ENCODE measurements around the gene ATOH8.
"Not testable (repeated sequence)": the region's sequence is repeated elsewhere in the genome, so short reads cannot be mapped to it uniquely, and the experiment has no call there.

Gene ATOH8

GRCh38 chr2:85806358-85807118 lies 52.7 kb downstream of the ATOH8 start:
- DNase-seq = no peak

GRCh38 chr2:85807756-85808155 lies 54.0 kb downstream of the ATOH8 start:
- DNase-seq = no peak

- no peak for DNase-seq
Observed at GRCh38 chr2:85810371-85811179, 56.8 kb downstream of the ATOH8 start.

- DNase-seq = no peak
Observed at GRCh38 chr2:85811180-85812093, 57.6 kb downstream of the ATOH8 start.

- no peak for DNase-seq
Observed at GRCh38 chr2:85812094-85812735, 58.4 kb downstream of the ATOH8 start.

GRCh38 chr2:85813211-85813981 lies 59.6 kb downstream of the ATOH8 start:
- no peak for DNase-seq

- peak; percentile 62 to 84 (median 79) for DNase-seq
Observed at GRCh38 chr2:85813982-85814801, 60.4 kb downstream of the ATOH8 start.

- DNase-seq = no peak
Observed at GRCh38 chr2:85814802-85815550, 61.2 kb downstream of the ATOH8 start.

- DNase-seq = no peak
Observed at GRCh38 chr2:85819811-85820510, 66.2 kb downstream of the ATOH8 start.

GRCh38 chr2:85822766-85823165 lies 69.0 kb downstream of the ATOH8 start:
- DNase-seq = no peak

- DNase-seq = no peak
Observed at GRCh38 chr2:85823951-85824350, 70.2 kb downstream of the ATOH8 start.

- DNase-seq = peak; percentile 31 to 71 (median 49)
Observed at GRCh38 chr2:85826990-85827878, 73.4 kb downstream of the ATOH8 start.

- DNase-seq = no peak
Observed at GRCh38 chr2:85827879-85828569, 74.2 kb downstream of the ATOH8 start.

GRCh38 chr2:85828725-85829124 lies 74.9 kb downstream of the ATOH8 start:
- DNase-seq = no peak

- not testable (repeated sequence) for DNase-seq
Observed at GRCh38 chr2:85829394-85829793, 75.6 kb downstream of the ATOH8 start.

GRCh38 chr2:85830645-85831044 lies 76.9 kb downstream of the ATOH8 start:
- no peak for DNase-seq

- DNase-seq = no peak
Observed at GRCh38 chr2:85831735-85832134, 77.9 kb downstream of the ATOH8 start.

GRCh38 chr2:85834466-85834865 lies 80.7 kb downstream of the ATOH8 start:
- DNase-seq = no peak

Data from NCI-H1417 (cell line).